Small intestine (tissue), 4 donors: ENCODE results near the gene TRPM5. TPM values are rescaled to one million over a fixed set of nuclear protein-coding genes. Genes with fewer than 3 reads are reported as not detected.

Experiments
- polyA plus RNA-seq, 4 donors: library from polyadenylated mRNA; stranded (reverse) in 3 of 4; unstranded in 1 of 4; fragments of 200-250 nt in 3 of 4; fragments of 120-200 nt in 1 of 4; gene quantifications; one replicate each; pipeline versions ENCODE4 v1.2.1 to v1.2.3, GENCODE V29; 2013
- donor health status: healthy with polysubstance abuse.
- donor health status: Bipolar disorder and iron deficiency.
- donor health status: healthy.

The TRPM5 gene
- polyA plus RNA-seq, 4 donors, result 1.3 to 10.0 (median 2.9) TPM

Other genes starting within 250 kb of the TRPM5 start
- gene ASCL2, start 173.9 kb downstream of the TRPM5 start, polyA plus RNA-seq, result 10 to 100 TPM in 2 of 4 donors, 1 to 10 TPM in 1, under 1 TPM in 1; 0.89 to 16.5 (median 9.4) TPM
- 10 to 100 TPM in 1 of 4 donors, under 1 TPM in 2, not detected in 1; 0.22 to 12.2 (median 0.58) TPM for gene C11orf21, start 142.6 kb downstream of the TRPM5 start, polyA plus RNA-seq
- 10 to 100 TPM in 1 of 4 donors, under 1 TPM in 1, not detected in 2; 0.36 to 47.7 TPM for gene TSPAN32, start 142.5 kb downstream of the TRPM5 start, polyA plus RNA-seq
- 100 to 1,000 TPM in 2 of 4 donors, 10 to 100 TPM in 2; 11.0 to 285 (median 134) TPM for gene CD81, start 67.2 kb downstream of the TRPM5 start, polyA plus RNA-seq
- 100 to 1,000 TPM in 1 of 4 donors, 10 to 100 TPM in 3; 24.2 to 113 (median 63.3) TPM for gene TSSC4, start 43.8 kb downstream of the TRPM5 start, polyA plus RNA-seq
- gene KCNQ1, start 494 bp upstream of the TRPM5 start, polyA plus RNA-seq, result 10 to 100 TPM; 18.4 to 54.4 (median 21.3) TPM